ENCODE data around the gene TANGO6.
"Not testable (repeated sequence)": the region's sequence is repeated elsewhere in the genome, so short reads cannot be mapped to it uniquely, and the experiment has no call there.

TANGO6 gene

DNA sequence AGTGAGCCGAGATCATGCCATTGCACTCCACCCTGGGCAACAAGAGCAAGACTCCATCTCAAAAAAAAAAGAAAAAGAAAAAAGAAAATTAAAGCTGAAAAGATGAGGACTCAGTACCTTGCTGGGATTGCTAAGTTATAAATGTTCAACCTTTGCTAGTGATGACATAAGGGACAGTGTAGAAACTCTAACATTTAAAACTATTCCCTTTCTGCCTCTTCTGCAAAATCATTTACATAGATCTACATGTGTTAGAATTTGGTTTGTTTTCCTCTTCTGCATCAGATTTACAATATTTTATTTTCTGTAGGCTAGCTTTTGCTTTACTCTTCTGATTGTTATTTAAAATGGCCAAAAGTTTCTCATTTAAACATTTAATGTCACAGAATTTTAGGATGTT is 212.6 kb downstream of the TANGO6 start:
- no peak for DNase-seq (ENCODE audit: low read depth, low spot score)

GRCh38 chr16:69056421-69056820 is 213.1 kb downstream of the TANGO6 start:
- DNase-seq (ENCODE audit: low read depth, low spot score), result no peak

DNA sequence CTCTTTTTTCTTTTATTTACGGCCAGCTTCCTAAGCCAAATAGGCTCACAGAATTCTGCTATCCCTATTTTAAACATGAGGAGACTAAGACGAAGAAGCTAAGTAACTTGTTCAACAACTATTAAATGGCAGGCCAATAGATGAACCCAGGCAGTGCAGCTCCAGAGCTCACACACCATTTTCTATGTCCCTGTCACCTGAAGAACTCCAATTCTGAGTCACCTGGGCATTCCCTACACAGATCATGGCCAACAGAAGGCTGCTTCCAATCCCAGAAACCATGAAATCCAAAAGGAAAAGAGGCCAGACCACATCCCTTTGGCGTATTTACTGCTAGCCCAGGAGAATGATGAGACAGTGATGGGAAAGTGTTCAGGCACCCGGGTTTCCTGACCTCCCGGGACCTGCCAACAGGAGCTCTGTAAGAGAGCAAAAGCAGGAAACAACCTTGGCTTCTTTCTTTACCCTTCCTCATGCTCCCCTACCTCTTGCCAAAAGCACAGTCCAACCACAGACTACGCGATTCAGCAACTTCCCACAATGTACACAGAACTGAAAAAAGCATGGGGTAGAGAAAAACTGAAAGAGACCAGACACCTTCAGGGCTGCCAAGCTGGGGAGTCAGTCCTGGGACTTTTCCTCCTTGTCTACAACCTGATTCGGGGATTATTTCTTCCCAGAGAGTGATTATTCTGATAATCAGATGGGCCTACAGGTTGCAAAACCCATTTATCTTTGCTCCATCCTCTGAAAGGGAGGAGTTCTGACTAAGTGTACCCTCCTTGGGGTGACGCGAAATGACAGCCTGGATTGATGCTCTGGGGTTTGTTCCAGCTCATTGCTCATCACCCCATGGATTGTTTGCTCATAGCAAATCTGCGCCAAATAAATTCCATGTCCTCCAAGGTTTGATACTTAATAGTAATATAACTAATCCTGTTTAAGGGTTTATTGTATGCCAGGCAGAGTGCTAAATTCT is 214.4 kb downstream of the TANGO6 start:
- no peak for DNase-seq (ENCODE audit: low read depth, low spot score)

GRCh38 chr16:69063491-69063890 is 220.2 kb downstream of the TANGO6 start:
- DNase-seq (ENCODE audit: low read depth, low spot score), result not testable (repeated sequence)

DNA sequence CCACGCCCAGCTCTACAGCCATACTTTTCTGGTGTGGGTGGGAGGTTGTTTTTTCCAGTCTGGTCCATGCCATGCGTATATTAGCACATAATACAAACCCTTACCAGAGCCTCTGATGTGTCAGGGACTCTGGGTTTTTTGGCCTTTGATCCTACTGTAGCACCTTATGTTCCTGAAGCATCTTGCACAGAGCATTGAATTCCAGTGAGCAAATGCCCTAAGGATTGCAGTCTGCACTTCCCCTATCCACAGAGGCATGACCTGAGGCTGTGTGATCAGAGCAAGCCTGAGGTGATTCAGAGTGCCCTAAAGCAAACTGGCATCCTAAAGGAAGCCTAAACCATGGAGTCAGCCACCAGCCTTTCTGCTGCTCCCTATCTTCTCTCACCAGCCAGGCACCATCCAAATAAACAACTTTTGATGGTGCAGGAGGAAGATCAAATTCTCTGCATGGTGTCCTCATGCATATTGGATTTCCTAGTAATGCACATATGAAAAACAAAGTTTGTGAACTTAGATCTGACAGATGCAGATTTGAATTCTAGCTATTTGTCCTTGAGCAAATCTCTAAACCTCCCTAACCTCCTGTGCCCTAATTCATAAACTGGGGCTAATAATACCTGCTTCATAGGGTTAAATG is 220.9 kb downstream of the TANGO6 start:
- no peak for DNase-seq (ENCODE audit: low read depth, low spot score)

DNA sequence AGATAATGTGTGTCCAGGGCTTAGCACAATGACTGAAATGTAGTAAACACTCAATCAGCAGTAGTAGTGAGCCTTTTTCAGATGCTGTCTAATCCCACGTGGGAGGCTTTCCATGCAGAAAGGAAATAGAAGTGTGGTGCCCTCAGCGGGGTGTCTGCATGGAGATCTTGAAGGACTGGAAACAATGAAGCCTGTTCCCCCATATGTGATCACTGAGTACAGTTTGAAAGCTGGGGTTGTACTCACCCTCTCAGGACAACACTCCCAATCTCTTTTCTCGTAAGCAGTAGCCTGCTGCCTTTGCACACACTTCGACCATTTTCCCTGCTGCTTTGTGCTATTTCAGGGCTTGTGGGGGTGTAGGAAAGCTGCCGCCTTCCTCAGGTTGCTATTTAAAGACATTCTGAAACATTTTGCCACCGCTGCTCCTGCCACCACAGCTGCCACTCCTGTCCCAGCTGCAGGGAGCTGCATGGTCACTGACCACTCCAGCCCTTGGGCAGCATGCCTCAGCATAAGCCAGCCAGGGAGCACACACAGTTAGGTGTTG is 221.5 kb downstream of the TANGO6 start:
- DNase-seq (ENCODE audit: low read depth, low spot score), result no peak

- no peak for DNase-seq (ENCODE audit: low read depth, low spot score)
Observed at GRCh38 chr16:69069504-69069903, 226.2 kb downstream of the TANGO6 start.

DNA sequence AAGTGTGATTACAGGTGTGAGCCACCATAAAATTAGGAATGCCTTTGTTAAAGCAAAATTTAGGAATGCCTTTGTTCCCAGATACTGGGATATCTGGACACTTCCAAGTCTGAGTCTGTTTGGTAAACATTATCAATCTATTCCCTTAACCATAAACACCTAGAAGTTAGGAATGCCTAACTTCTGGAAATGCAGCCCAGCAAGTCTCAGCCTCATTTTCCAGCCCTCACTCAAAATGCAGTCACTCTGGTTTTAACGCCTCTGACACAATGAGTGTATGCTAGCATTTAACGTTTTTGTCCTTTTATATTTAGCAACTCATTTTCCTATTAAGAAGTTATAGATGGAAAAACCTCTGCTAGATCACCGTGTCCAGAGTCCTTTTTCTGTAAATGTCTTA is 227.7 kb downstream of the TANGO6 start:
- no peak for DNase-seq (ENCODE audit: low read depth, low spot score)

DNA sequence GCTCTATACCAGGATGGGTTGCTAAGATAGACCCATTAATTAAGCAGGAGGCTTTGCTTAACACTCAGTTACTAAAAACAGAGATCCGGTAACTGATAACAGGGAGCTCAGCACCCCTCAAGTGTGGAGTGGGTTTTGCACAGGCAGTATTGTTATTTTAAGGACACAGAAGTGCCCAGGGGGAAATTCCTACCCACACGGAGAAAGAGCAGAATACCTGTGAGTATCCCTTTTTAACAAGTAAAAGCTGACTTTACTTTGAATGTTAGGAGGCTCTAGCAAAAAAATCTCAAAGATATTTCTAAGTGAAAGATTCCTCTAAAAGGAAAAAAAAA is 229.3 kb downstream of the TANGO6 start:
- DNase-seq (ENCODE audit: low read depth, low spot score), result no peak

DNA sequence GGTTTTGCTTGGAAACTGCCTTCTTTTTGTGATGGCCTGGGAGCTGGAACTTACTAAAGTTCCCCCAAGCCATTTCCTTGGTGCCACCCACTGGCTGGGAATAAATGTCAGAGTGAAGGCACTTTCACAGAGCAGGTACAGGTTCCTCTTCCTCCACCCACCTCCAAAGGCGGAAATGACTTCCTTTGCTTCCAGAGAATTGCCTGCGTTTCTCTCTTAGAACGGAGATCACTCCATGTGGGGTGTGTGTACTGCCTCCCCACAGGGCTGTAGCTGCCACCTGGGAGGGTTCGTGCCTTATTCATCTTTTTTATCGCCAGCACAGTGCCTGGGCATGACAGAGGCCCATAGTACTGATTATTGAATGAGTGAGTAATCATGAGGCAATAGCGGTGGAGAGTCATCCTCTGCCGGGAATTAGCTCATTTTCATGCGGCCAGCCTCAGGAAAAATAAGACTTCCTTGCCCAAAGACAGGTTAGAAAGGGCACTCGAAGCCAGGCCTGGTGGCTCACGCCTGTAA is 229.9 kb downstream of the TANGO6 start:
- no peak for DNase-seq (ENCODE audit: low read depth, low spot score)

DNA sequence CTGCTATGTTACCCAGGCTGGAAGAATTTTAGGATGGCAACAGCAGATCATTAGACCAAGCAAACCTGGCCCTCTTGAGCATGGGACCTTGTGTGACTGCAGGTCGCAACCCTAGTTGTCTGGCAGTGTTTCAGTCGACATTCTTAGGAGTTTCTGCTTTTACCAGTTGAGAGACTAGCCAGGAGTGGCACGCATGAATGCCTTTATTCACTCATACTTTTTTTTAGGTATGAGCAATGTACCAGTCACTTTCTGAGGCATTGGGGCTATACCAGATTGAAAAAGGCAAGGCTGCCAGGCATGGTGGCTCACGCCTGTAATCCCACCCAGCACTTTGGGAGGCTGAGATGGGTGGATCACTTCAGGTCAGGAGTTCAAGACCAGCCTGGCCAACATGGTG is 233.9 kb downstream of the TANGO6 start:
- DNase-seq (ENCODE audit: low read depth, low spot score), result no peak

- DNase-seq (ENCODE audit: low read depth, low spot score), result no peak
Observed at GRCh38 chr16:69078073-69078472, 234.7 kb downstream of the TANGO6 start.

DNA sequence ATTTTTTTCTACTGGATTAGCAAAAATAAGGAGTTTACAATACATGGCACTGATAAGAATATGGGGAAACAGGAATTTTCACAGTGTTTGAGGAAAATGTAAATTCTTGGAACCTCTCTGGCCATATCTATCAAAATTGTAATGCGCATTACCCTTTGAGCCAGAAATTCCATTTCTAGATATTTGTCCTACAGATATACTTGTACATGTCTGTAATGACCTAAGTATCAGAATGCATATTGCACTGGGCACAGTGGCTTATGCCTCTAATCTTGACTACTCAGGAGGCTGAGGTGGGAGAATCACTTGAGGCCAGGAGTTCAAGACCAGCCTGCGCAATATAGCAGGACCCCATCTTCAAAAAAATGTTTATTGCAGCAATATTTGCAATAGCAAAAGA is 236.4 kb downstream of the TANGO6 start:
- DNase-seq (ENCODE audit: low read depth, low spot score), result no peak

- DNase-seq (ENCODE audit: low read depth, low spot score), result no peak
Observed at GRCh38 chr16:69083306-69083941, 240.1 kb downstream of the TANGO6 start.

- DNase-seq (ENCODE audit: low read depth, low spot score), result no peak
Observed at GRCh38 chr16:69084289-69084688, 241.0 kb downstream of the TANGO6 start.

GRCh38 chr16:69085032-69085695 is 241.8 kb downstream of the TANGO6 start:
- DNase-seq (ENCODE audit: low read depth, low spot score), result no peak

DNA sequence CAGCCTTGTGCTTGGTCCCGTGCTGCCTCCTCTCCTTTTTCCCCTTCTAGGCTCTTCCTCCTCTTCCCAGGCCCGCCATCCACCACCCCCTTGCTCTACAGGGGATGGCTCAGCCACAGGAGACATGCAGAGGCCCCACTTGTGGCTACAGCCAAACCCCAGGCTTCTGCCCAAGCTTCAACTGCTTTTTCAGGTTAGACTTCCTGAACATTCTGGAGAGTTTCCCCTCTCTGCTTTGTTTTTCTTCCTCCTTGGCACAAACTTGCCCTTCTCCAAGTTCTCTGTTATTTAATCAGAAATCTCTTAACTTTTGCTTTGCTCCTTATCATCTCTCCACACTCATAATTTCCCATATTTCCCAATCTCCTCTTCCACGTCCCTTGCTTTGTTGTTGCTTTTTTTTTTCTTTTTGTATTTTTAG is 243.8 kb downstream of the TANGO6 start:
- no peak for DNase-seq (ENCODE audit: low read depth, low spot score)

- no peak for DNase-seq (ENCODE audit: low read depth, low spot score)
Observed at GRCh38 chr16:69088684-69089083, 245.4 kb downstream of the TANGO6 start.

GRCh38 chr16:69089091-69089910 is 246.0 kb downstream of the TANGO6 start:
- peak; percentile 10 for DNase-seq (ENCODE audit: low read depth, low spot score)

GRCh38 chr16:69093974-69094373 is 250.6 kb downstream of the TANGO6 start:
- no peak for DNase-seq (ENCODE audit: low read depth, low spot score)

- no peak for DNase-seq (ENCODE audit: low read depth, low spot score)
Observed at GRCh38 chr16:69094501-69094900, 251.2 kb downstream of the TANGO6 start.

All from activated CD4-positive, CD25-positive, alpha-beta regulatory T cell treated with anti-CD3 and anti-CD28 coated beads, Interleukin-2, amount 50 U/mL, for 16 hours (primary cell).